ENCODE results near the gene REM2.

DNA sequence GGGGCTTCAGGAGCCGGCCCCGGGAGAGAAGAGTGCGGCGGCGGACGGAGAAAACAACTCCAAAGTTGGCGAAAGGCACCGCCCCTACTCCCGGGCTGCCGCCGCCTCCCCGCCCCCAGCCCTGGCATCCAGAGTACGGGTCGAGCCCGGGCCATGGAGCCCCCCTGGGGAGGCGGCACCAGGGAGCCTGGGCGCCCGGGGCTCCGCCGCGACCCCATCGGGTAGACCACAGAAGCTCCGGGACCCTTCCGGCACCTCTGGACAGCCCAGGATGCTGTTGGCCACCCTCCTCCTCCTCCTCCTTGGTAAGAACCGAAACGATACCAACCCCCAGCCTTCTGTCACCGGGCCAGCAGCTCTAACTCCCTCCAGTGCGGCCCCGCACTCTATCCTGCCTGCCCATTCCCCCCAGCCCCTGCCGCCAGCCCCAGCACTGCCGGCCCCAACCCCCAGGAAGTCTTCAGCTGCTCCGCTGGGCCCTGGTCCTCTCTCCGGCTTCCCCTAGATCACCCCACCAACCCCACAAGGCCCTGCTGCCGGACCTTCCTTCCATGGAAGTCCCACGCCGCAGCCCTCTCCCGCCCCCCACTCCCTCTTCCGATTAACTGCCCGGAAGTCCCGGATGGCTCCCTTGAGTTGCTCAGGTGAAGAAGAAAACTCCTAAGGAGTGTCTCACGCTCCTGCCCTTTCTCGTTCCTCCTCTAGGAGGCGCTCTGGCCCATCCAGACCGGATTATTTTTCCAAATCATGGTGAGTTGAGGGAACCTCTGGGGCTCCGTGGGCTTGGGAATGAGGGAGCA is 10.8 kb upstream of the REM2 start:
- TF ChIP-seq, protein P1, sequence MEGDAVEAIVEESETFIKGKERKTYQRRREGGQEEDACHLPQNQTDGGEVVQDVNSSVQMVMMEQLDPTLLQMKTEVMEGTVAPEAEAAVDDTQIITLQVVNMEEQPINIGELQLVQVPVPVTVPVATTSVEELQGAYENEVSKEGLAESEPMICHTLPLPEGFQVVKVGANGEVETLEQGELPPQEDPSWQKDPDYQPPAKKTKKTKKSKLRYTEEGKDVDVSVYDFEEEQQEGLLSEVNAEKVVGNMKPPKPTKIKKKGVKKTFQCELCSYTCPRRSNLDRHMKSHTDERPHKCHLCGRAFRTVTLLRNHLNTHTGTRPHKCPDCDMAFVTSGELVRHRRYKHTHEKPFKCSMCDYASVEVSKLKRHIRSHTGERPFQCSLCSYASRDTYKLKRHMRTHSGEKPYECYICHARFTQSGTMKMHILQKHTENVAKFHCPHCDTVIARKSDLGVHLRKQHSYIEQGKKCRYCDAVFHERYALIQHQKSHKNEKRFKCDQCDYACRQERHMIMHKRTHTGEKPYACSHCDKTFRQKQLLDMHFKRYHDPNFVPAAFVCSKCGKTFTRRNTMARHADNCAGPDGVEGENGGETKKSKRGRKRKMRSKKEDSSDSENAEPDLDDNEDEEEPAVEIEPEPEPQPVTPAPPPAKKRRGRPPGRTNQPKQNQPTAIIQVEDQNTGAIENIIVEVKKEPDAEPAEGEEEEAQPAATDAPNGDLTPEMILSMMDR (conservative IDR thresholded peaks at IDR 0.05): peak; percentile 91
- no peak for TF ChIP-seq EZH2 (IDR thresholded peaks at IDR 0.05; ENCODE audit: low read depth)

All from PC-9 (cell line).